Heart right ventricle (tissue), 16 donors: ENCODE data around the gene SHANK1. TPM values are rescaled to one million over a fixed set of nuclear protein-coding genes. Genes with fewer than 3 reads are reported as not detected.

ENCODE experiments used
- ATAC-seq, 8 donors: fragments of 200-7000 bp; cut with Tn5 transposase; one replicate each; pipeline ENCODE4 v1.9.1; 2020; ENCODE audit warnings: mild to moderate bottlenecking in 8 of 8, moderate library complexity in 8 of 8, moderate number of reproducible peaks in 1 of 8
- DNase-seq, 2 donors: peaks; one replicate each; pipeline ENCODE4 v3.0.0-alpha.2; 2020
- H3K27ac ChIP-seq, 10 donors: fragments of 200-600 bp; sonication (generic) in 2 of 10; one replicate each; pipeline versions ENCODE4 v1.5.0 to v1.8.0; 2020 to 2022; ENCODE audit warnings: mild to moderate bottlenecking in 3 of 10
- H3K27me3 ChIP-seq, 7 donors: fragments of 200-600 bp; one replicate each; pipeline ENCODE4 v1.8.0; 2021 to 2022; ENCODE audit warnings: mild to moderate bottlenecking in 2 of 7
- H3K36me3 ChIP-seq, 9 donors: fragments of 200-600 bp; sonication (generic) in 1 of 9; one replicate each; pipeline versions ENCODE4 v1.5.0 to v1.8.0; 2020 to 2022; ENCODE audit warnings: mild to moderate bottlenecking in 2 of 9
- H3K4me1 ChIP-seq, 9 donors: fragments of 200-600 bp; sonication (generic) in 1 of 9; one replicate each; pipeline versions ENCODE4 v1.5.0 to v1.8.0; 2020 to 2022; ENCODE audit warnings: mild to moderate bottlenecking in 4 of 9
- H3K4me3 ChIP-seq, 10 donors: fragments of 200-600 bp; sonication (generic) in 2 of 10; one replicate each; pipeline versions ENCODE4 v1.5.0 to v1.8.0; 2020 to 2022; ENCODE audit warnings: mild to moderate bottlenecking in 7 of 10, moderate library complexity in 2 of 10
- H3K9me3 ChIP-seq, 11 donors: fragments of 200-600 bp in 10 of 11; sonication (generic) in 2 of 11; one replicate each; pipeline versions ENCODE4 v1.5.0 to v1.8.0; 2013 to 2022; ENCODE audit warnings: mild to moderate bottlenecking in 2 of 11, control low read depth in 1 of 11, moderate library complexity in 1 of 11
- CTCF ChIP-seq, 9 donors: fragments of 200-600 bp; sonication (generic) in 2 of 9; IDR thresholded peaks; one replicate each; pipeline versions ENCODE4 v1.5.0 to v1.8.0; 2021 to 2022; ENCODE audit warnings: antibody characterized with exemption in 9 of 9, mild to moderate bottlenecking in 5 of 9, moderate library complexity in 1 of 9
- WGBS, 2 donors: extraction: QIAGEN DNeasy Blood & Tissue Kit; methylation state at CpG; one replicate each; pipeline ENCODE4 v1.1.7; 2013; ENCODE audit warnings: inconsistent platforms in 1 of 2; 5-methylcytosine and 5-hydroxymethylcytosine counted together
- intact Hi-C, 10 donors: fragments of 100-400 bp; cut with DNase I; formaldehyde crosslinking; loops; one replicate each; pipeline versions ENCODE4 v1.11.1 to v1.14.2; 2022
- polyA plus RNA-seq, 2 donors: library from polyadenylated mRNA; stranded (reverse); fragments of 200-250 nt; gene quantifications; one replicate each; pipeline ENCODE4 v1.2.3, GENCODE V29; 2013
- total RNA-seq, 10 donors: library from RNA; stranded (reverse); fragmentation: NEBNext Ultra II Directional in 3 of 10; extraction: Animal tissue kit (Norgen Biotek cat#: 25700) in 3 of 10; gene quantifications; one replicate each; pipeline versions ENCODE4 v1.2.1 to v1.2.4, GENCODE V29; 2021 to 2023
- donor health status: Arrhythmogenic right ventricular cardiomyopathy.
- donor health status: ischemic (EF 13 %, LVEDD 7.1; RV severe dilation, severe dysfunction).
- donor health status: healthy with polysubstance abuse.
- donor health status: DM: no; HTN: yes; CAD: no.
- donor health status: DM: no; HTN: no; CAD: no.
- donor health status: ischemic (EF 25% LVEDD 6.9; RV normal size, moderate dysfunction).
- donor health status: ischemic (EF 25% LVEDD 5.7; RV mildly dilated, moderate dysfunction).
- donor health status: healthy.
- donor health status: DM: yes; HTN: yes; CAD: no.
- donor health status: Ischemic cardiomyopathy.
- donor health status: ischemic (EF 35%, LVEDD 5.7; RV mildly dilated, moderate dysfunction).
- donor health status: nonischemic (EF 11% LVEDD 7.7; RV severe dilation, severe dysfunction).
- donor health status: DM: yes; HTN: yes; CAD: no.
- donor health status: PGD.
- donor health status: ischemic (EF 29% LVEDD 5.4; RV normal size, mild dysfunction).
- donor health status: nonischemic (EF 23%, LVEDD 6.1; RV moderate dilation, normal function).

The SHANK1 gene
- total and polyA plus RNA-seq, 12 donors = 0.07 to 1.5 (median 0.37) TPM; not detected in 1

DNA sequence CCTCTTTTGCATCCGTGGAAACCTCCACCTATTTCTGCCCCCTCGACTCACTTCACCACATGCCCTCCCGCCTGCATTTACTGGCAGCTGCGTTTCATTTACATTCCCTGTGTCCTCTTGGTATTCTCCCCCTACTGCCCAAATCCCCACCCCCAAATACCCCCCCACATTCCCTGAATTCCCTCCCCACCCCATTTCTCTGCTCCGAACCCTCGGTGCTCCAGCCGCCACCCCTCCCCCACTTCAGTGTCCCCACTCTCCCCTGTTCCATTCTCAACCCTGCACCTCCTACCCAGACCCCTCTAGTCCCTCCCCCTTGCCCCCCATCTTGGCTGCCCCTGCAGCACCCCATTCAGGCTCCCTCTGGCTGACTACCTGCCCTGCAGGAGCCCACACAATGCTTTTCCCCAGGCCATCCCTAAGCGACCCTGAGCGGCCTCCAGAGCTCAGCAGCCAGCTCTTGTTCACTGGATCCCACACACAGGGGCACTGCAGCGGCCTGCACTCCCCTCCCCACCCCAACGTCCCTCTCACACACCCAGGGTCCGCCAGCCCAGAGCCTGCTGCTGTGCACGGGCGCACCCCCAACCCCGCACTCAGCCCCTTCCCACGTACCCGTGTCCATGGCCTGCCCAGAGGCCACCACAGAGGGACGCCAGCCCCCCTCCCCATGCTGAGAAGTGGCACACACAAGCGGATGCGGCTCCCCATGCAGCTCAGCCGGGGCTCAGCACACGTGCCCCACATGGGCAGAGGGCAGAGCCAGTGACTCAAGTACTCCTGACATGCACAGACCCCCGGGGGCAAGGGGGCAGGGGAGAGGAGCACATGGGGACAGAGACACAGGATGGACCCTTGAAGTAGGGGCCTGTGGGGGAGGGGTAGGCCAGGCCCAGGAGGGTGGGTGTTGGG is 26.3 kb downstream of the SHANK1 start:
- no peaks in the 10 kb centered on the region for H3K9me3 ChIP-seq
- intact Hi-C loops = no loop called here
- no peak for TF ChIP-seq CTCF (IDR thresholded peaks at IDR 0.05)
- WGBS, 2 donors = 5 to 9% methylated on average over 23 of the region's 23 CpGs
- DNase-seq = no peak
- peaks cover 14 to 84% (median 79%) of the 10 kb centered on the region in 7 donors for H3K27me3 ChIP-seq
- H3K27ac ChIP-seq = no peak overlapping the region
- H3K4me1 ChIP-seq = peaks cover 0 to 4% (median 0%) of the 10 kb centered on the region in 9 donors
- no peaks in the 10 kb centered on the region for H3K36me3 ChIP-seq
- no peak overlapping the region for H3K4me3 ChIP-seq
- no peak for ATAC-seq

DNA sequence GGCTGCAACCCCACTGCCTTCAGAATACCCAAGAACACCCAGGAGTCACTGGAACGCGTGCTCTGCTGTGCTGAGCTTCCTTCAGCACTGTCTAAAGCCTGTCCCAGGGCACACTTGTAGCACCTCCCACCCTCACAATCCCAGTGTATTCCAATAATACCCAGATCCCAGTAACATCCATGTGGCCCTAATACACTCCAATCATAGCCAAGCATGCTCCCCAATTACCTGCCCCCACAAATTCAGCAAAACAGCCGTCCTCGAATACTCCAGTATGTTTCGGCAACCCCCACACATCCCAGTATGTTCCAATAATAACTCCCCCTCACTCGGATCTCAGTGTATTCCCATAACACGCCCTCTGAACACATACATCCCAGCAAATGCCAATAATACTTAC is 29.2 kb downstream of the SHANK1 start:
- TF ChIP-seq CTCF (IDR thresholded peaks at IDR 0.05) = no peak
- Histone ChIP-seq H3K27ac (no peak overlapping the region), H3K9me3 (no peaks in the 10 kb centered on the region), H3K27me3 (peaks cover 10 to 91% (median 80%) of the 10 kb centered on the region in 7 donors), H3K4me1 (peaks cover 0 to 2% (median 0%) of the 10 kb centered on the region in 9 donors), H3K36me3 (no peaks in the 10 kb centered on the region), H3K4me3 (no peak overlapping the region)
- WGBS, 2 donors = 72 to 74% methylated on average over 7 of the region's 7 CpGs
- intact Hi-C loops = no loop called here
- no peak for DNase-seq
- ATAC-seq = no peak

DNA sequence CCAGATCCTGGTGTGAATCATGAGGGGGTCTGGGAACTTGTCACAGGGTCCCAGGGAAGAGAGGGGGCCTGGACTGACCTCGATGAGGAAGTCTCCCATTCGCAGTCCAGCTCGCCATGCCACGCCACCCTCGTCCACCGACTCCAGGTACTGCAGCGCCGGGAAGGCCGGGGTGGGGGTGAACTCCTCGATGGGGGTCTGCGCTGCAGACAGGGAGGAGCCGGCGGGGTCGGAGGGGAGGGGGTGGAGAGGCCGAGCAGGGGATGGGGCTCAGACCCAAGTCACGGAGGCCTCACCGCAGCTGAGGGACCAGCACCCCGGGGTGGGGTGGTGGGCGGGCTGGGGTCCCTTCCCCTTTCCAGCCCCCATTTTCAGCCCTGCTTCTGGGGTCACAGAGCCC is 30.8 kb downstream of the SHANK1 start:
- no peaks in the 10 kb centered on the region for H3K9me3 ChIP-seq
- H3K36me3 ChIP-seq = no peaks in the 10 kb centered on the region
- no peak for TF ChIP-seq CTCF (IDR thresholded peaks at IDR 0.05)
- ATAC-seq = no peak
- 61 to 62% methylated on average over 18 to 19 of the region's 19 CpGs for WGBS, 2 donors
- H3K27me3 ChIP-seq = peaks cover 10 to 94% (median 83%) of the 10 kb centered on the region in 7 donors
- H3K4me1 ChIP-seq = no peaks in the 10 kb centered on the region
- no peak for DNase-seq
- H3K4me3 ChIP-seq = no peak overlapping the region
- H3K27ac ChIP-seq = no peak overlapping the region
- intact Hi-C loops = no loop called here

DNA sequence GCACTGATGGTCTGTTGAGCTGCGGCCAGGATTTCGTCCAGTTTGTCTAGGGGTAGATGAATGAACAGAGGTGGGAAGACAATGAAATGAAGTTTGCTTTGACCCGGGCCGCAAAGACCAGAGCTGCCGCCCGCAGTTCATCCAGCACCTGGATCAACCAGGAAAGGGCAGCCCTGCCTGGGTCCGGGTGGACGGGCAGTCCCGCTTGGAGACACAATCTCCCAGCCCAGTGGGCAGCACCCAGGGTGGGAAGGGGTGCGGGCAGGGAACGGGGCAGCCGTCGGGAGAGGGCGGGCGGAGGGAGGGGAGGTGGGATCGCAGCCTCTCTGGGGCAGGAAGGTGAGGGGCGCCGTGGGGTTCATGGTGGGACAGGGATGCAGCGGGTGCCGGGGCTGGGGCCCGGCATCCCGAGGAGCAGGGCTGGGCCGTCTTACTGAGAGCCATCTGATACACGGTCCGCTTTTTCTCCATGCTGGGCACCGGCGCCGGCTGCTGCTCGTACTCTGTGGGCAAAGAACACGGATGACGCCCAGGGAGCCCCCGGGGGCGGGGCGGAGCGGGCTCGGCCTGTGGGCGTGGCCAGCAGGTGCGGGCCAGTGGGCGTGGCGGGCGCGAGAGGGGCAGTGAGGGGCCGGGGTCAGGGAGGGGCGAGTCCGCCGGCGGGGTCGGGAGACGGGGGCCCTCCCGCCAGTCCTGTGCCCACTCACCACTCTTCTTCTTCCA is 33.1 kb downstream of the SHANK1 start:
- DNase-seq = no peak

More for the DNA sequence above, 33.1 kb downstream of the SHANK1 start:
- TF ChIP-seq CTCF (IDR thresholded peaks at IDR 0.05) = no peak
- Histone ChIP-seq H3K4me3 (no peak overlapping the region), H3K9me3 (no peaks in the 10 kb centered on the region), H3K36me3 (no peaks in the 10 kb centered on the region), H3K27ac (no peak overlapping the region), H3K4me1 (no peaks in the 10 kb centered on the region), H3K27me3 (peaks cover 0 to 89% (median 69%) of the 10 kb centered on the region in 7 donors)
- 19 to 29% methylated on average over 41 to 50 of the region's 50 CpGs for WGBS, 2 donors
- intact Hi-C loops = no loop called here
- no peak for ATAC-seq
